GM23338 (cell line): ENCODE results near the gene PIK3CB. TPM values are rescaled to one million over a fixed set of nuclear protein-coding genes. Genes with fewer than 3 reads are reported as not detected.

Experiments
- ATAC-seq: fragments of 200-7000 bp; cut with Tn5 transposase; 3 replicates; pipeline ENCODE4 v1.9.1; 2020
- DNase-seq: peaks from one replicate; pipeline ENCODE4 v3.0.0-alpha.2; 2015; ENCODE audit warnings: low spot score
- H2AFZ ChIP-seq: fragments of 200-600 bp; sonication (generic); 2 replicates; pipeline ENCODE4 v1.8.0; 2016; ENCODE audit warnings: antibody characterized with exemption, mild to moderate bottlenecking, moderate library complexity
- H3F3A ChIP-seq: fragments of 200-600 bp; sonication (generic); replicated peaks from 2 replicates; pipeline ENCODE4 v1.8.0; 2017; ENCODE audit warnings: antibody characterized with exemption, mixed run types, low read depth
- H3K27ac ChIP-seq: fragments of 200-600 bp; sonication (generic); 2 replicates; pipeline ENCODE4 v1.6.1; 2016; ENCODE audit warnings: low read depth
- H3K27me3 ChIP-seq: fragments of 200-600 bp; sonication (generic); 2 replicates; pipeline ENCODE4 v1.8.0; 2016; ENCODE audit warnings: mild to moderate bottlenecking, mixed run types, moderate library complexity; ENCODE audit not compliant: insufficient read depth
- H3K36me3 ChIP-seq: fragments of 200-600 bp; sonication (generic); 2 replicates; pipeline ENCODE4 v1.8.0; 2016; ENCODE audit warnings: mild to moderate bottlenecking; ENCODE audit not compliant: insufficient read depth
- H3K4me1 ChIP-seq: fragments of 200-600 bp; sonication (generic); 2 replicates; pipeline ENCODE4 v1.8.0; 2016; ENCODE audit warnings: mild to moderate bottlenecking, moderate library complexity; ENCODE audit not compliant: insufficient read depth
- H3K4me2 ChIP-seq: fragments of 200-600 bp; sonication (generic); 2 replicates; pipeline ENCODE4 v1.7.1; 2017; ENCODE audit warnings: mixed run types
- H3K4me3 ChIP-seq: fragments of 200-600 bp; sonication (generic); 2 replicates; pipeline ENCODE4 v1.6.1; 2016; ENCODE audit warnings: mixed run types
- H3K79me2 ChIP-seq: fragments of 200-600 bp; sonication (generic); replicated peaks from 2 replicates; pipeline ENCODE4 v1.8.0; 2017; ENCODE audit warnings: mild to moderate bottlenecking; ENCODE audit not compliant: insufficient read depth
- H3K9me2 ChIP-seq: fragments of 200-600 bp; sonication (generic); 2 replicates; pipeline ENCODE4 v1.8.0; 2017; ENCODE audit not compliant: insufficient read depth
- H4K20me1 ChIP-seq: fragments of 200-600 bp; sonication (generic); replicated peaks from 2 replicates; pipeline ENCODE4 v1.8.0; 2017; ENCODE audit warnings: mild to moderate bottlenecking; ENCODE audit not compliant: insufficient read depth
- H3K27ac Mint-ChIP-seq: 2 replicates; pipeline ENCODE4 v1.8.0; 2020; ENCODE audit warnings: inconsistent platforms, mild to moderate bottlenecking, moderate library complexity, mixed read lengths
- H3K27me3 Mint-ChIP-seq: 3 replicates; pipeline ENCODE4 v1.8.0; 2022; ENCODE audit warnings: low read depth, mild to moderate bottlenecking, moderate library complexity, mixed read lengths, inconsistent platforms; ENCODE audit not compliant: insufficient read depth, poor library complexity
- H3K36me3 Mint-ChIP-seq: 3 replicates; pipeline ENCODE4 v1.8.0; 2021; ENCODE audit warnings: low read depth, mild to moderate bottlenecking, inconsistent platforms, moderate library complexity, mixed read lengths
- H3K4me1 Mint-ChIP-seq: 3 replicates; pipeline ENCODE4 v1.8.0; 2020; ENCODE audit warnings: mild to moderate bottlenecking, inconsistent platforms, mixed read lengths
- H3K4me3 Mint-ChIP-seq: 3 replicates; pipeline ENCODE4 v1.8.0; 2021; ENCODE audit warnings: moderate library complexity, mild to moderate bottlenecking, inconsistent platforms, mixed read lengths
- H3K9me3 Mint-ChIP-seq: 3 replicates; pipeline ENCODE4 v1.8.0; 2020; ENCODE audit warnings: moderate library complexity, mild to moderate bottlenecking, inconsistent platforms, mixed read lengths
- CREB1 ChIP-seq: fragments of 250-450 bp; sonication (Bioruptor Pico); IDR thresholded peaks from 2 replicates; pipeline ENCODE4 v1.5.0; 2020; ENCODE audit warnings: low read depth, mild to moderate bottlenecking, moderate library complexity
- CTCF ChIP-seq, 2 experiments: fragments of 200-600 bp in 1 of 2; sonication (generic) in 1 of 2; conservative IDR thresholded peaks; 2 replicates each; pipeline versions ENCODE4 v1.5.1 to v1.6.1; 2016 to 2017; ENCODE audit warnings: antibody characterized with exemption in 2 of 2, low read depth in 2 of 2, mild to moderate bottlenecking in 2 of 2, moderate library complexity in 1 of 2
- ETS1 ChIP-seq: IDR thresholded peaks from 2 replicates; pipeline ENCODE4 v1.6.1; 2016; ENCODE audit warnings: antibody characterized with exemption
- EZH2 ChIP-seq: fragments of 200-600 bp; sonication (generic); IDR thresholded peaks from one replicate; pipeline ENCODE4 v1.8.0; 2017; ENCODE audit warnings: antibody characterized with exemption, mild to moderate bottlenecking, low read depth; ENCODE audit not compliant: unreplicated experiment
- EZH2phosphoT487 ChIP-seq: fragments of 200-600 bp; sonication (generic); IDR thresholded peaks from one replicate; pipeline ENCODE4 v1.8.1; 2018; ENCODE audit warnings: antibody characterized with exemption; ENCODE audit not compliant: unreplicated experiment
- JUNB ChIP-seq: IDR thresholded peaks from one replicate; pipeline ENCODE4 v1.6.1; 2016; ENCODE audit warnings: antibody characterized with exemption; ENCODE audit not compliant: unreplicated experiment
- POLR2AphosphoS5 ChIP-seq: IDR thresholded peaks from 2 replicates; pipeline ENCODE4 v1.6.1; 2016; ENCODE audit warnings: antibody characterized with exemption, low read depth
- ZNF331 ChIP-seq: fragments of 250-450 bp; sonication (Bioruptor Pico); IDR thresholded peaks from 2 replicates; pipeline ENCODE4 v1.5.0; 2020; ENCODE audit warnings: low read depth, mild to moderate bottlenecking, moderate library complexity
- ZNF462 ChIP-seq: fragments of 250-450 bp; sonication (Bioruptor Pico); IDR thresholded peaks from 2 replicates; pipeline ENCODE4 v1.5.0; 2020; ENCODE audit warnings: mild to moderate bottlenecking, moderate library complexity
- polyA plus RNA-seq: library from polyadenylated mRNA; unstranded; fragments of >200 nt; fragmentation: Nextera tagmentation; extraction: Ambion mirVana; gene quantifications from 2 replicates; pipeline ENCODE4 v1.2.1, GENCODE V29; 2016
- total RNA-seq: library from RNA; depleted of rRNA; stranded (reverse); fragments of >200 nt; shearing (Covaris generic); gene quantifications from 2 replicates; pipeline ENCODE4 v1.2.3, GENCODE V29; 2014

PIK3CB gene
- total and polyA plus RNA-seq, 2 experiments from 2014 or later: 13.3 to 32.4 TPM

GRCh38 chr3:138696666-138697370 lies 137.9 kb downstream of the PIK3CB start:
- H3K36me3 Mint-ChIP-seq: peaks cover 23% of the 10 kb centered on the region
- no peaks in the 10 kb centered on the region for H3K27me3 Mint-ChIP-seq

DNA sequence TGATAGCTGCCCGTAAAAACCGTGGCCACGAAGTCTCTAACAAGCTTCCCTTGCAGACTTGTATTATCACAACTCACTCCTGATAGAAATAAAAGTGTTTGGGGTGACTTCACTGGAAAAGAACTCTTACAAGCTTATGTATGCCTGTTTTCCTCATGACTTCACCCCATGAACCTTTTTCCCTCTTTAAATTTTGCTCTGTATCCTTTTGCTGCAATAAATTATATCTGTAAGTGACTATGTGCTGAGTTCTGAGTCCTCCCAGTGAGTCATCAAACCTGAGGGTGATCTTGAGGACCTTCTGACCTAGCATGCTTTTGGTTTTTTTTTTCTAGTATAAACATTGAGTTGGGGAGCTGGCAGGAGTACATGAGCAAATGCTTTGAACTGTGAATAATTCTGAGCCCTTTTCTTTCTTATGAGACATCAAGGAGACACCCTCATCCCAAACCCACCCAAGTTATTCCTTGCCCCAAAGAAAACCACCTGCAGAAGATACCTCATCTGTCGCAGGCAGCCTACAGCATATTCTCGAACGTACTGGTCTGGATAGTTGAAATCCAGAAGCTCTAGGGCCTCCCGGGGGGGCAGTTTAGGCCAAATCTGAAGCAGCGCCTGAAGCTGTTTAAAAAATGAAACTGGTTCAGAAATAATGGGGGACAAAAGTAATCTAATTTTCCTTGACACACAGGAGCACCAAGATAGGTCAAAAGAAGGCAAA lies 140.3 kb downstream of the PIK3CB start:
- H3K4me2 ChIP-seq: no peak overlapping the region
- H3K27ac Mint-ChIP-seq: no peak overlapping the region
- TF ChIP-seq JUNB: no peak
- no peak for TF ChIP-seq ZNF462 (CRISPR knock-in tag)

More at GRCh38 chr3:138696666-138697370, 137.9 kb downstream of the PIK3CB start:
- Mint-ChIP-seq H3K9me3 (peaks cover 3% of the 10 kb centered on the region; the same call in 2 of the 3 replicates), H3K4me3 (no peak overlapping the region), H3K4me1 (no peaks in the 10 kb centered on the region), H3K27ac (no peak overlapping the region)
- no peaks in the 10 kb centered on the region; the same call in 1 of the 2 replicates for H4K20me1 ChIP-seq
- no peaks in the 10 kb centered on the region for H3K27me3 ChIP-seq
- H3K27ac ChIP-seq: no peak overlapping the region
- TF ChIP-seq ZNF331 (no peak), EZH2 (no peak), ETS1 (no peak), CREB1 (CRISPR knock-in tag) (no peak), CTCF (conservative IDR thresholded peaks at IDR 0.05; ENCODE audit: low read depth in 2 of 2) (no peak), EZH2phosphoT487 (no peak), POLR2AphosphoS5 (no peak)
- H2AFZ ChIP-seq: no peak overlapping the region
- no peaks in the 10 kb centered on the region for H3K79me2 ChIP-seq
- H3K4me2 ChIP-seq: no peak overlapping the region
- H3K36me3 ChIP-seq: no peaks in the 10 kb centered on the region
- DNase-seq (no peak), ATAC-seq (no peak)
- no peaks in the 10 kb centered on the region for H3K4me1 ChIP-seq
- no peak overlapping the region for H3K4me3 ChIP-seq
- no peaks in the 10 kb centered on the region for H3F3A ChIP-seq
- H3K9me2 ChIP-seq: no peaks in the 10 kb centered on the region

More for the DNA sequence above, 140.3 kb downstream of the PIK3CB start:
- Histone ChIP-seq H3K4me1 (no peaks in the 10 kb centered on the region), H3K4me3 (no peak overlapping the region), H4K20me1 (no peaks in the 10 kb centered on the region; the same call in 1 of the 2 replicates), H3K27ac (no peak overlapping the region), H3F3A (no peaks in the 10 kb centered on the region), H3K27me3 (no peaks in the 10 kb centered on the region), H3K79me2 (no peaks in the 10 kb centered on the region), H2AFZ (no peak overlapping the region), H3K9me2 (no peaks in the 10 kb centered on the region), H3K36me3 (no peaks in the 10 kb centered on the region)
- Mint-ChIP-seq H3K36me3 (peaks cover 13% of the 10 kb centered on the region), H3K27me3 (no peaks in the 10 kb centered on the region), H3K4me3 (no peak overlapping the region), H3K4me1 (no peaks in the 10 kb centered on the region), H3K9me3 (peaks cover 3% of the 10 kb centered on the region; the same call in 2 of the 3 replicates)
- DNase-seq: no peak
- ATAC-seq: no peak
